C4-2B (cell line): Measurements from ENCODE around the gene ZRANB2.

ENCODE experiments used
- H3K27ac ChIP-seq: fragments of 450-650 bp; 2 replicates; pipeline ENCODE4 v1.5.1; 2017
- CTCF ChIP-seq: fragments of 450-650 bp; conservative IDR thresholded peaks from 2 replicates; pipeline ENCODE4 v1.5.1; 2017; ENCODE audit warnings: mild to moderate bottlenecking
- ZFX ChIP-seq: fragments of 450-650 bp; IDR thresholded peaks from 2 replicates; pipeline ENCODE4 v1.6.1; 2017

Gene ZRANB2

GRCh38 chr1:71028981-71029380 is 51.9 kb downstream of the ZRANB2 start:
- TF ChIP-seq CTCF (no peak), ZFX (no peak)
- no peak overlapping the region for H3K27ac ChIP-seq

GRCh38 chr1:71027991-71028390 is 52.8 kb downstream of the ZRANB2 start:
- TF ChIP-seq CTCF (no peak), ZFX (no peak)
- H3K27ac ChIP-seq = no peak overlapping the region

- H3K27ac ChIP-seq = no peak overlapping the region
- TF ChIP-seq ZFX (no peak), CTCF (no peak)
Observed at GRCh38 chr1:71026093-71026492, 54.7 kb downstream of the ZRANB2 start.

- H3K27ac ChIP-seq = no peak overlapping the region
- TF ChIP-seq CTCF = no peak
- TF ChIP-seq ZFX = no peak
Observed at GRCh38 chr1:71023515-71023914, 57.3 kb downstream of the ZRANB2 start.

- H3K27ac ChIP-seq = no peak overlapping the region
- TF ChIP-seq CTCF = no peak
- no peak for TF ChIP-seq ZFX
Observed at GRCh38 chr1:71019233-71019969, 61.4 kb downstream of the ZRANB2 start.

GRCh38 chr1:71018791-71019190 is 62.0 kb downstream of the ZRANB2 start:
- H3K27ac ChIP-seq = no peak overlapping the region
- no peak for TF ChIP-seq ZFX

GRCh38 chr1:71015745-71016144 is 65.1 kb downstream of the ZRANB2 start:
- TF ChIP-seq ZFX (no peak), CTCF (no peak)
- no peak overlapping the region for H3K27ac ChIP-seq

GRCh38 chr1:71014178-71014579 is 66.7 kb downstream of the ZRANB2 start:
- TF ChIP-seq ZFX = no peak
- TF ChIP-seq CTCF = no peak
- no peak overlapping the region for H3K27ac ChIP-seq
